ENCODE data around the gene MAP3K10.

MAP3K10 gene

GRCh38 chr19:40147338-40147692 is 43.9 kb upstream of the MAP3K10 start:
- Histone ChIP-seq H3K4me1 (ENCODE audit: control insufficient read depth in 1 of 2, insufficient read depth in 1 of 2, low read depth in 1 of 2, low read length in 1 of 2) (peaks cover 13 to 19% of the 10 kb centered on the region in 2 experiments), H3K4me3 (ENCODE audit: low read depth in 1 of 2, low read length in 1 of 2) (no peak overlapping the region), H3K27ac (no peak overlapping the region), H3K9me3 (no peaks in the 10 kb centered on the region), H3K36me3 (no peaks in the 10 kb centered on the region), H3K27me3 (peaks cover 11% of the 10 kb centered on the region)
- TF ChIP-seq CTCF (IDR thresholded peaks at IDR 0.05), result no peak

- Histone ChIP-seq H3K4me3 (ENCODE audit: low read depth in 1 of 2, low read length in 1 of 2) (no peak overlapping the region), H3K27ac (no peak overlapping the region), H3K4me1 (ENCODE audit: control insufficient read depth in 1 of 2, insufficient read depth in 1 of 2, low read depth in 1 of 2, low read length in 1 of 2) (peaks cover 13 to 19% of the 10 kb centered on the region in 2 experiments)
These were observed 43.4 kb upstream of the MAP3K10 start for GRCh38 chr19:40147693-40148347.

GRCh38 chr19:40149501-40149900 is 41.7 kb upstream of the MAP3K10 start:
- TF ChIP-seq CTCF (IDR thresholded peaks at IDR 0.05), result no peak
- Histone ChIP-seq H3K36me3 (no peaks in the 10 kb centered on the region), H3K27me3 (peaks cover 11% of the 10 kb centered on the region), H3K4me1 (ENCODE audit: control insufficient read depth in 1 of 2, insufficient read depth in 1 of 2, low read depth in 1 of 2, low read length in 1 of 2) (peaks cover 3 to 9% of the 10 kb centered on the region in 2 experiments), H3K4me3 (ENCODE audit: low read depth in 1 of 2, low read length in 1 of 2) (no peak overlapping the region), H3K9me3 (no peaks in the 10 kb centered on the region), H3K27ac (no peak overlapping the region)

More at GRCh38 chr19:40147693-40148347, 43.4 kb upstream of the MAP3K10 start:
- TF ChIP-seq CTCF (IDR thresholded peaks at IDR 0.05), result no peak
- Histone ChIP-seq H3K27me3 (peaks cover 11% of the 10 kb centered on the region), H3K9me3 (no peaks in the 10 kb centered on the region), H3K36me3 (no peaks in the 10 kb centered on the region)

GRCh38 chr19:40150170-40150569 is 41.1 kb upstream of the MAP3K10 start:
- TF ChIP-seq CTCF (IDR thresholded peaks at IDR 0.05), result no peak
- Histone ChIP-seq H3K4me3 (ENCODE audit: low read depth in 1 of 2, low read length in 1 of 2) (no peak overlapping the region), H3K27me3 (peaks cover 11% of the 10 kb centered on the region), H3K9me3 (no peaks in the 10 kb centered on the region), H3K4me1 (ENCODE audit: control insufficient read depth in 1 of 2, insufficient read depth in 1 of 2, low read depth in 1 of 2, low read length in 1 of 2) (peaks cover 1 to 5% of the 10 kb centered on the region in 2 experiments), H3K36me3 (no peaks in the 10 kb centered on the region), H3K27ac (no peak overlapping the region)

- TF ChIP-seq CTCF (IDR thresholded peaks at IDR 0.05), result no peak
- Histone ChIP-seq H3K27ac (no peak overlapping the region), H3K4me3 (ENCODE audit: low read depth in 1 of 2, low read length in 1 of 2) (no peak overlapping the region), H3K27me3 (no peaks in the 10 kb centered on the region), H3K4me1 (ENCODE audit: control insufficient read depth in 1 of 2, insufficient read depth in 1 of 2, low read depth in 1 of 2, low read length in 1 of 2) (no peaks in the 10 kb centered on the region), H3K9me3 (no peaks in the 10 kb centered on the region), H3K36me3 (no peaks in the 10 kb centered on the region)
These were observed 37.0 kb upstream of the MAP3K10 start for GRCh38 chr19:40154121-40154680.

All from neutrophil (primary cell).